ENCODE results near the gene FOXE3.

Gene FOXE3

GRCh38 chr1:47418122-47418521 lies 2.0 kb downstream of the FOXE3 start:
- H3K27me3 ChIP-seq (ENCODE audit: insufficient read depth, low read depth, severe bottlenecking), result no peaks in the 10 kb centered on the region

GRCh38 chr1:47418681-47419325 lies 2.7 kb downstream of the FOXE3 start:
- Histone ChIP-seq H3K27me3 (ENCODE audit: insufficient read depth, low read depth, severe bottlenecking) (no peaks in the 10 kb centered on the region), H3K9me3 (ENCODE audit: severe bottlenecking) (no peaks in the 10 kb centered on the region), H3K27ac (no peak overlapping the region), H3K36me3 (no peaks in the 10 kb centered on the region), H3K4me3 (ENCODE audit: low read depth, low read length) (no peak overlapping the region)
- DNase-seq, result no peak
- TF ChIP-seq, protein P1, sequence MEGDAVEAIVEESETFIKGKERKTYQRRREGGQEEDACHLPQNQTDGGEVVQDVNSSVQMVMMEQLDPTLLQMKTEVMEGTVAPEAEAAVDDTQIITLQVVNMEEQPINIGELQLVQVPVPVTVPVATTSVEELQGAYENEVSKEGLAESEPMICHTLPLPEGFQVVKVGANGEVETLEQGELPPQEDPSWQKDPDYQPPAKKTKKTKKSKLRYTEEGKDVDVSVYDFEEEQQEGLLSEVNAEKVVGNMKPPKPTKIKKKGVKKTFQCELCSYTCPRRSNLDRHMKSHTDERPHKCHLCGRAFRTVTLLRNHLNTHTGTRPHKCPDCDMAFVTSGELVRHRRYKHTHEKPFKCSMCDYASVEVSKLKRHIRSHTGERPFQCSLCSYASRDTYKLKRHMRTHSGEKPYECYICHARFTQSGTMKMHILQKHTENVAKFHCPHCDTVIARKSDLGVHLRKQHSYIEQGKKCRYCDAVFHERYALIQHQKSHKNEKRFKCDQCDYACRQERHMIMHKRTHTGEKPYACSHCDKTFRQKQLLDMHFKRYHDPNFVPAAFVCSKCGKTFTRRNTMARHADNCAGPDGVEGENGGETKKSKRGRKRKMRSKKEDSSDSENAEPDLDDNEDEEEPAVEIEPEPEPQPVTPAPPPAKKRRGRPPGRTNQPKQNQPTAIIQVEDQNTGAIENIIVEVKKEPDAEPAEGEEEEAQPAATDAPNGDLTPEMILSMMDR (IDR thresholded peaks at IDR 0.05; ENCODE audit: low read depth, low read length), result no peak

More at GRCh38 chr1:47418122-47418521, 2.0 kb downstream of the FOXE3 start:
- DNase-seq, result no peak
- no peaks in the 10 kb centered on the region for H3K9me3 ChIP-seq (ENCODE audit: severe bottlenecking)
- no peaks in the 10 kb centered on the region for H3K36me3 ChIP-seq
- TF ChIP-seq, protein P1 (IDR thresholded peaks at IDR 0.05; ENCODE audit: low read depth, low read length), result no peak
- no peak overlapping the region for H3K27ac ChIP-seq
- no peak overlapping the region for H3K4me3 ChIP-seq (ENCODE audit: low read depth, low read length)

DNA sequence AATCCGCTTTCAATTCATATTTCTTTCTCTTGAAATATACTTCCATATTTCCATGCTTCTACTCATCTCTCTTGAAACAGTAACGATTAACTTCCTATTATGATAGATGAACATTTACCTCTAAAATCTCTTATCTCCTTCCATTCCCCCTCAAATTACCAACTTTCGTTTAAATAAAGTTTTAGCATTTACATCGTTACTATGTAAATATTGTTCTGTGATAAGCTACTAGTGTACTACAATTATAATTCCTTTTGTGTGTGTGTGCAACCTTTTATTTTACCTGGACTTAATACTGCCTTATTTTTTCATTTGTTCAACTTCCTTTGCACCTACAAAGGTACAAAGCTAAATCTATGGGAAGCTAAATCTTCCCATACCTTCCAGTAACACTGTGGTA lies 4.5 kb downstream of the FOXE3 start:
- DNase-seq, result no peak
- H3K27me3 ChIP-seq (ENCODE audit: insufficient read depth, low read depth, severe bottlenecking), result no peaks in the 10 kb centered on the region
- H3K9me3 ChIP-seq (ENCODE audit: severe bottlenecking), result no peaks in the 10 kb centered on the region
- TF ChIP-seq, protein P1 (IDR thresholded peaks at IDR 0.05; ENCODE audit: low read depth, low read length), result no peak
- no peak overlapping the region for H3K4me3 ChIP-seq (ENCODE audit: low read depth, low read length)
- no peaks in the 10 kb centered on the region for H3K36me3 ChIP-seq
- H3K27ac ChIP-seq, result no peak overlapping the region

DNA sequence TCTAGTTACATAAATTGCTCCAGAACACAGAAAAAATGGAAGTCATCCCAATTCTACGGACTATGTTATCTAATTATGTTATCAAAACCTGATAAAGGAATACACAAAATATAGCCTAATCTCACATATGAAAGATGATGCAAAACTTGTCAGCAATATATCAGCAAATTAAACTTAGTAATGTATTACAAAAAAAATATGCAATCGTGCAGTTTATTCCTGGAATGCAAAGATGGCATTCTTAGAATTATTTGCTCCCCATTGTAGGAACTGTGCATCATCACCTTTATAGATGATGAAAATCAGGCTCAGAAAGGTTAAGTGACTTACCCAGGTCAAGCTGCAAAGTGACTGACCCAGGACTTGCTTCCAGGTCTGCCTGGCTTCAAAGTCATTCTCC lies 7.8 kb downstream of the FOXE3 start:
- TF ChIP-seq, protein P1 (IDR thresholded peaks at IDR 0.05; ENCODE audit: low read depth, low read length), result no peak
- Histone ChIP-seq H3K36me3 (no peaks in the 10 kb centered on the region), H3K27ac (no peak overlapping the region), H3K9me3 (ENCODE audit: severe bottlenecking) (no peaks in the 10 kb centered on the region), H3K4me3 (ENCODE audit: low read depth, low read length) (no peak overlapping the region), H3K27me3 (ENCODE audit: insufficient read depth, low read depth, severe bottlenecking) (no peaks in the 10 kb centered on the region)
- no peak for DNase-seq

GRCh38 chr1:47424336-47424982 lies 8.4 kb downstream of the FOXE3 start:
- Histone ChIP-seq H3K4me3 (ENCODE audit: low read depth, low read length) (no peak overlapping the region), H3K36me3 (no peaks in the 10 kb centered on the region), H3K9me3 (ENCODE audit: severe bottlenecking) (no peaks in the 10 kb centered on the region), H3K27ac (no peak overlapping the region), H3K27me3 (ENCODE audit: insufficient read depth, low read depth, severe bottlenecking) (no peaks in the 10 kb centered on the region)
- DNase-seq, result peak; percentile 61
- TF ChIP-seq, protein P1 (IDR thresholded peaks at IDR 0.05; ENCODE audit: low read depth, low read length), result peak; percentile 66
